Choroid plexus epithelial cell (primary cell): Measurements from ENCODE around the gene PEX7.
"Not testable (repeated sequence)": the region's sequence is repeated elsewhere in the genome, so short reads cannot be mapped to it uniquely, and the experiment has no call there.

Experiments used
- DNase-seq: peaks from one replicate; pipeline ENCODE4 v3.0.0-alpha.2; 2010; ENCODE audit warnings: low read depth
- H3K4me3 ChIP-seq: 2 replicates; pipeline ENCODE4 v1.5.1; 2011; ENCODE audit warnings: low read depth, mild to moderate bottlenecking, control low read depth, low read length, moderate library complexity
- CTCF ChIP-seq: conservative IDR thresholded peaks from 2 replicates; pipeline ENCODE4 v1.5.1; 2011; ENCODE audit warnings: low read depth, mild to moderate bottlenecking, control low read depth, inconsistent platforms, low read length, moderate library complexity

PEX7 gene

GRCh38 chr6:136843210-136843609 lies 20.8 kb downstream of the PEX7 start:
- no peak overlapping the region for H3K4me3 ChIP-seq
- DNase-seq: no peak
- no peak for TF ChIP-seq CTCF

DNA sequence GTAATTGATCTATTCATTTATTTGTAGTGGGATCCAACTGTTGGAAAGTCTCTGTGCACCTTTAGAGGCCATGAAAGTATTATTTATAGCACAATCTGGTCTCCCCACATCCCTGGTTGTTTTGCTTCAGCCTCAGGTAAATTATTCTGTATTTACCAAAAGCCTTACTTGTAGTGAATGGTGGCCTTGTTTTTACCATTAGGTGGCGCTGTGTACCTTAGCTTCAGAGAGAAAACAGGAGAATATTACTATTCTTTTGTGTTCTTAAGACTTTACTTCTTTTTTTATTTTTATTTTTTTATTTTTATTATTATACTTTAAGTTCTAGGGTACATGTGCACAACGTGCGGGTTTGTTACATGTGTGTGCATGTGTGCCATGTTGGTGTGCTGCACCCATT lies 23.7 kb downstream of the PEX7 start:
- peak; percentile 88 for DNase-seq
- no peak overlapping the region for H3K4me3 ChIP-seq
- TF ChIP-seq CTCF: peak; percentile 74

DNA sequence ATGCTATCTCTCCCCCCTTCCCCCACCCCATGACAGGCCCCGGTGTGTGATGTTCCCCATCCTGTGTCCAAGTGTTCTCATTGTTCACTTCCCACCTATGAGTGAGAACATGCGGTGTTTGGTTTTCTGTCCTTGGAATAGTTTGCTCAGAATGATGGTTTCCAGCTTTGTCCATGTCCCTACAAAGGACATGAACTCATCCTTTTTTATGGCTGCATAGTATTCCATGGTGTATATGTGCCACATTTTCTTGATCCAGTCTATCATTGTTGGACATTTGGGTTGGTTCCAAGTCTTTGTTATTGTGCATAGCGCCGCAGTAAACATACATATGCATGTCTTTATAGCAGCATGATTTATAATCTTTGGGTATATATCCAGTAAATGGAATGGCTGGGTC lies 24.1 kb downstream of the PEX7 start:
- H3K4me3 ChIP-seq, DNase-seq: not testable (repeated sequence)

- DNase-seq, H3K4me3 ChIP-seq: not testable (repeated sequence)
These were observed 27.7 kb downstream of the PEX7 start for GRCh38 chr6:136849979-136850563.

DNA sequence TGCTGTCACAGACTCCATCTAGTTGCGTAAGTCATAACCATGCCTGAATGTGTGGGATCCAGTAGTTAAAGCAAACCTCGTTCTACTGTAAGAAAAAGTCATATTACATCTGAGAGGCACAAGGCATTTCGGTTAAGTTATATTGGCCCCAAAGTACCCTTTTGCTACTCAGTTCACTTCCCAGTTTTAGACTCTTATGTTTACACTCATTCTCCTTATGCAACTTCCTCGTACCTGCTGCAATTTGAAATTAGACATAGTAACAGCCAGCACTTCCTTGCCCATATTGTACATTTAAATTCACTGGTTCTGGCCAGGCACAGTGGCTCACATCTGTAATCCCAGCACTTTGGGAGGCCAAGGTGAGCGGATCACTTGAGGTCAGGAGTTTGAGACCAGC lies 37.0 kb downstream of the PEX7 start:
- no peak for DNase-seq
- no peak for TF ChIP-seq CTCF
- no peak overlapping the region for H3K4me3 ChIP-seq

- no peak for TF ChIP-seq CTCF
- no peak overlapping the region for H3K4me3 ChIP-seq
- no peak for DNase-seq
These were observed 37.7 kb downstream of the PEX7 start for GRCh38 chr6:136860043-136860442.

DNA sequence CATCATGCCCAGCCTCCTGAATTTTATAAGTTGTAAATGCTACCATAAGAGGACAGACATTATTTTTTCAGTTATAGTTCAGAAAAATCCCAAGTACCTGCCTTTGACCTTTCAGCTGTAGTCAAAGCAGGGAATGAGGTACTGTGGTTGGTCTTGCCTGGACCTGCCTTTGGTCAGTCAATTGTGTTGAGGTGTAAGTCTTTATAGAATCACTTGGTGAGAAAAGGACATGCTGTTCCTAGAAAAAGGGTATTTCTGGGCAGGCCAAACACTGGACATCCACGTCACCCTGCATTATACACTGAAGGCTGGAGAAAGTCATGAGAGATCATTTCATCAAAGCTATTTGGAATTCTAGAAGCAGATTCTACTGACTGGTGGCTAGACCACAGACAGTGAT lies 40.3 kb downstream of the PEX7 start:
- no peak for DNase-seq
- no peak for TF ChIP-seq CTCF
- no peak overlapping the region for H3K4me3 ChIP-seq

GRCh38 chr6:136863752-136864151 lies 41.4 kb downstream of the PEX7 start:
- no peak for DNase-seq
- no peak for TF ChIP-seq CTCF
- no peak overlapping the region for H3K4me3 ChIP-seq
